AG10803 (cell line): Measurements from ENCODE around the gene PRG2.
A peak's percentile ranks its signal among the peaks of the same experiment; 100 is the strongest.

Experiments used
- DNase-seq: peaks from one replicate; pipeline ENCODE4 v3.0.0; 2010; ENCODE audit warnings: low read depth
- H3K4me3 ChIP-seq: 2 replicates; pipeline ENCODE4 v1.5.1; 2011; ENCODE audit warnings: mild to moderate bottlenecking, low read length, control low read depth
- TF ChIP-seq, protein P1 (sequence below): conservative IDR thresholded peaks from 2 replicates; pipeline ENCODE4 v1.5.1; 2011; ENCODE audit warnings: mild to moderate bottlenecking, low read length, control low read depth, inconsistent platforms

PRG2 gene

DNA sequence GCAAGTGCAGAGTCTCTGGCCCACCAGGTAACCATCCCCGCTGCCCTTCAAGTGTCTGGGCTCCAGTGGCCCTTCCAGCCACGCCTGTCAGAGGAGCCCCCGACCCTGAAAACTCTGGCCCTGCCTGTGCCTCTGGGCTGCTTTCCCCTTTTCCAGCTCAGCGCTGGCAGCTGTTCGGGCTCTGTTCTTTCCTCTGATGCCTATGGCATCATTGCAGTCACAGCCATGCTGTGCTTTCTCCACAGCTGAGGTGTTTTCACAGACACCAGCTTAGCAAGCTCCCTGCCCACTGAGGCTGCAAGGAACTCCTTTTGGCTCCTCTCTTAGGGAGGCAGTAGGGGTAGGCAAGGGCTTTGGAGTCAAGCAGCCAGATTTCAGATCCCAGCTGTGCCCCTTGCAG lies 31.1 kb downstream of the PRG2 start:
- H3K4me3 ChIP-seq: no peak overlapping the region
- no peak for DNase-seq
- TF ChIP-seq, protein P1, sequence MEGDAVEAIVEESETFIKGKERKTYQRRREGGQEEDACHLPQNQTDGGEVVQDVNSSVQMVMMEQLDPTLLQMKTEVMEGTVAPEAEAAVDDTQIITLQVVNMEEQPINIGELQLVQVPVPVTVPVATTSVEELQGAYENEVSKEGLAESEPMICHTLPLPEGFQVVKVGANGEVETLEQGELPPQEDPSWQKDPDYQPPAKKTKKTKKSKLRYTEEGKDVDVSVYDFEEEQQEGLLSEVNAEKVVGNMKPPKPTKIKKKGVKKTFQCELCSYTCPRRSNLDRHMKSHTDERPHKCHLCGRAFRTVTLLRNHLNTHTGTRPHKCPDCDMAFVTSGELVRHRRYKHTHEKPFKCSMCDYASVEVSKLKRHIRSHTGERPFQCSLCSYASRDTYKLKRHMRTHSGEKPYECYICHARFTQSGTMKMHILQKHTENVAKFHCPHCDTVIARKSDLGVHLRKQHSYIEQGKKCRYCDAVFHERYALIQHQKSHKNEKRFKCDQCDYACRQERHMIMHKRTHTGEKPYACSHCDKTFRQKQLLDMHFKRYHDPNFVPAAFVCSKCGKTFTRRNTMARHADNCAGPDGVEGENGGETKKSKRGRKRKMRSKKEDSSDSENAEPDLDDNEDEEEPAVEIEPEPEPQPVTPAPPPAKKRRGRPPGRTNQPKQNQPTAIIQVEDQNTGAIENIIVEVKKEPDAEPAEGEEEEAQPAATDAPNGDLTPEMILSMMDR: no peak

DNA sequence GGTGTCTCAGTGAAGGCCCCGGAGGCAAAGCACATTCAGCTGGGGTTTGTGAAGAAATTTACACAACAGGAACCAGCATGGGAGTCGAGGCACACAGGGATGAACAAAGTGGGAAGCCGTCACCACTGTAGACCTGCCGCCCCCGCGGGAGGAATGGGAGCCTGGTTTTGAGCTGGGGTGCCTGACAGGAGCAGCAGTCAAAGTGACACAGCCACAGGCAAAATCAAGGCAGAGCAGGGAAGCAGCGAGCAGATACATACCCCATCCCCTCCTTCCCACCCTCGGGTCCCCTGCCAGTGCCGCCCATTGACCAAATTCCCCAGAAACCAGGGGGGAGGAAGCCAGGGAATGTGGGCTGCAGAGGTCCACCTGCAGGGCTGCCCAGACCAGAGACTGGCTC lies 31.5 kb downstream of the PRG2 start:
- TF ChIP-seq, protein P1: no peak
- no peak overlapping the region for H3K4me3 ChIP-seq
- DNase-seq: no peak

DNA sequence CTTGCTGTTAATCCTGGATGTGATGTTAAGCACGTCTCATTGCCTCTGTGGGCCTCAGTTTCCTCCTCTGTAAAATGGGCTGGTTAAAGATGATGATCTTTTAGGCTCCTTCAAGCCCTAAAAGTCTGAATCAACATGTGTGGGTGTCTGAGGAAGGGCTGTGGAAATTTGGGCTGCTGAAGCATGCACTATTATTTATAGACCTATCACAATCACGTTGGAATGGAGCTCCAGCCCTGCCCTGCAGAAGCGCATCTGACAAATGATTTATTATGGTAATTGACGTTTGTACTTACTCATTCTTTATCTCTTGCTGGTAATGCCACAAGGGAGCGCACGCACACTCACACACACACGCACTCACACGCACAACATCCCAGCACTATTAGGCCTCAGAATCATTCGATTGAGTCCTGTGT lies 31.9 kb downstream of the PRG2 start:
- H3K4me3 ChIP-seq: no peak overlapping the region
- TF ChIP-seq, protein P1: no peak

DNA sequence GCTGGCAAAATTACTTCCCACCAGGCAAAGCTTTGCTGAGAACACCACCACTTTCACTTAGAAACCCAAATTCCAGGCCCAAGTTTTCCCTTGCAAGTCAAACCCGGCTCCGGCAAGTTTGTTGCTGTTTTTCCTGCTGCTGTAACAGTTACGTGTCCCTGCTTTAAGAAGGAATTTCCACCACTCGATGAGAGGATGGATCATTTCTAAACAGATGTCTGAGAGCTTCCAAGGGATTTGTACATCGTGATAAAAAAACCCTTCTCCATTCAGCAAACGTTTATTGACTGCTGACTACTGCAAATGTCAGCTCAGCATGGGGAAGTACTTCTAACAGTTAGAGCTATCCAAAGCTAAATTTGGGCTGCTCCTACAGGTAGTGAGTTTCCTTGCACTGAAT lies 32.6 kb downstream of the PRG2 start:
- peak; percentile 61 for DNase-seq
- no peak overlapping the region for H3K4me3 ChIP-seq
- TF ChIP-seq, protein P1: no peak

More for the DNA sequence above, 31.9 kb downstream of the PRG2 start:
- no peak for DNase-seq

DNA sequence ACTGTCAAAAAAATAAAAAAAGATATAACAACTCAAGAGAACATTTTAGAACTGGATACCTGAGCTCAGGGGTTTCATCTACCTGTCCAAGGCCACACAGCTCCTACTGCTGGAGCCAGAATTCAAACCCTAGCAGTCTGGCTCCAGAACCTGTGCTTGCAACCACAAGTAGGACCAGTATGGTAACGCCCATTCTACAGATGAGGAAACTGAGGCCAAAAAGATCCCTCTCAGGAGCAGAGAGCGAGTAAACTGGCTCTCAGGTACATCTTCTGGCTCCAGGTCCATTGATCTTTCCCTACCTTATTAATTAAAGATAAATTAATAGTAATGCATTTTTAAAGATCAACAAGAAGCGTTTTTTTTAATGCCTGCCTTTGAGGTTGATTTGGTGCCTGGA lies 33.1 kb downstream of the PRG2 start:
- TF ChIP-seq, protein P1: no peak
- no peak overlapping the region for H3K4me3 ChIP-seq
- no peak for DNase-seq

DNA sequence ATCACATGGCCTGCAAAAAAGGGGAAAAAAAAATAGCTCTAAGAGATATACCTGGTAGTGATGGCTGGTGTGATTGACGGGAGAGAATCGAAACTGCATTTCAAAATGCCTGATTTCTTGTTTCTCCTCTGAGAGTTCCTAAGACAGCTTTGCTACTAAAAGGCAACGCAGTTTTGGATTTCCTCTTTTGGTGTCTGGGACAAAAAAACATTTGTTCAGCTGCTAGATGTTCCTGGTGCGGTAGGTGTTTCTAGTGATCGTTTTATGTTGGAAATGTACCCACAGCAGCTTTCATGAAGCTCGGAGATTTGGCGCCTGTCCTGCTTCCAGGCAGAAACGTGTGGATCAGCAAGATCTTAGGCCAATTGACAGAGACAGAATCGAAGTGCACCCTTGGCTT lies 34.2 kb downstream of the PRG2 start:
- no peak overlapping the region for H3K4me3 ChIP-seq
- no peak for DNase-seq
- TF ChIP-seq, protein P1: no peak

DNA sequence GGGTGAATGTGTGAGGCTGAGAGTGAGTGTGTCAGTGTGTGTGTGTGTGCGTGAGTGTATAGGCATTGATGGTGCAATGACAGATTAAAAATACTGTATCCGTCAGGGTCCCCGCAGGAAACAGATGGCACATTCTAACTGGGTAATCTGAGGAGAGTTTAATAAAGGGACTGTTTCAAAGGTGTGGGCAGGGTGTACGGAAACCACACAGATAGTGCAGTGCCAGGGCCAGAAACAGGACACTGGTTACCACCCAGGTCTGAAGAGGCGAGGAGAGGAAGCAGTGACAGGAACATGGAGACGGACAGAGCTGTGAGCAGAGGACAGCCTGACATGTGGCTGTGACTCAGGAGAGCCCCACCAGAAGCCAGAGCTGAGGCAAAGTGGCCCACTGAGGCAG lies 35.8 kb downstream of the PRG2 start:
- TF ChIP-seq, protein P1: no peak
- DNase-seq: no peak
- no peak overlapping the region for H3K4me3 ChIP-seq
